AG04450 (cell line): ENCODE data around the gene ENTR1. TPM values are rescaled to one million over a fixed set of nuclear protein-coding genes. Genes with fewer than 3 reads are reported as not detected.

Experiments used
- CTCF ChIA-PET: fragments of 300-600, 350-600 bp; formaldehyde crosslinking; extraction: SDS; loops from one replicate; lab custom pipeline; 2022; ENCODE audit warnings: antibody characterized with exemption, inconsistent platforms; lab: Charles Lee
- POLR2A ChIA-PET: fragments of 350-600 bp; formaldehyde crosslinking; extraction: SDS; loops from one replicate; lab custom pipeline; 2021; ENCODE audit warnings: antibody characterized with exemption, inconsistent platforms; lab: Yijun Ruan, JAX
- DNase-seq: peaks from one replicate; pipeline ENCODE4 v3.0.0-alpha.2; 2011; ENCODE audit warnings: low read depth, low spot score
- H3K27ac ChIP-seq: one replicate; pipeline ENCODE4 v1.5.1; 2012; ENCODE audit warnings: low read depth, low read length, control low read depth
- H3K27me3 ChIP-seq: one replicate; pipeline ENCODE4 v1.6.0; 2012; ENCODE audit warnings: low read length; ENCODE audit not compliant: control insufficient read depth, insufficient read depth
- H3K4me3 ChIP-seq: 2 replicates; pipeline ENCODE4 v1.5.1; 2011; ENCODE audit warnings: mild to moderate bottlenecking, low read depth, low read length, control low read depth
- H3K9me3 ChIP-seq: 2 replicates; pipeline ENCODE4 v1.5.1; 2012; ENCODE audit warnings: low read length; ENCODE audit not compliant: control insufficient read depth, insufficient read depth
- polyA plus RNA-seq: library from polyadenylated mRNA; depleted of rRNA; stranded (reverse); fragments of >200 nt; gene quantifications from 2 replicates; pipeline ENCODE4 v1.2.3, GENCODE V29; 2011
- TF ChIP-seq, protein P1 (sequence below): IDR thresholded peaks from 2 replicates; pipeline ENCODE4 v1.5.1; 2011; ENCODE audit warnings: low read depth, low read length, control low read depth, inconsistent platforms

Gene ENTR1
- polyA plus RNA-seq, 1 experiment, result 31.5 TPM

DNA sequence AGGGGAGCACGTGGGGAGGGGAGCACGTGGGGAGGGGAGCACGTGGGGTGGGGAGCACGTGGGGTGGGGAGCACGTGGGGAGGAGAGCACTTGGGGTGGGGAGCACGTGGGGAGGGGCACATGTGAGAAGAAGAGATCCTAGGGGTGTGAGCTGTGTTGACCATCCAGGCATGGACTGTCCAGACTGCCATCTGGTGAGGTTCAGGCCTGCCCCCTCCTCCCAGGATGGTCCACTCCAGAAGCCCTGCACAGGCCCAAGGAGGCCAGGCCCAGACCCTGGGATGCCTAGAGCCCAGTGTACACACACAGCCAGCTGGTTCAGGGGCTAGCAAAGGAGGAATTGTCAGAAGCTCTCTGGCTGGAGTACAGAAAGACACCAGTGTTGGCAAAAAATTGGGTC is 12.8 kb downstream of the ENTR1 start:
- TF ChIP-seq, protein P1, sequence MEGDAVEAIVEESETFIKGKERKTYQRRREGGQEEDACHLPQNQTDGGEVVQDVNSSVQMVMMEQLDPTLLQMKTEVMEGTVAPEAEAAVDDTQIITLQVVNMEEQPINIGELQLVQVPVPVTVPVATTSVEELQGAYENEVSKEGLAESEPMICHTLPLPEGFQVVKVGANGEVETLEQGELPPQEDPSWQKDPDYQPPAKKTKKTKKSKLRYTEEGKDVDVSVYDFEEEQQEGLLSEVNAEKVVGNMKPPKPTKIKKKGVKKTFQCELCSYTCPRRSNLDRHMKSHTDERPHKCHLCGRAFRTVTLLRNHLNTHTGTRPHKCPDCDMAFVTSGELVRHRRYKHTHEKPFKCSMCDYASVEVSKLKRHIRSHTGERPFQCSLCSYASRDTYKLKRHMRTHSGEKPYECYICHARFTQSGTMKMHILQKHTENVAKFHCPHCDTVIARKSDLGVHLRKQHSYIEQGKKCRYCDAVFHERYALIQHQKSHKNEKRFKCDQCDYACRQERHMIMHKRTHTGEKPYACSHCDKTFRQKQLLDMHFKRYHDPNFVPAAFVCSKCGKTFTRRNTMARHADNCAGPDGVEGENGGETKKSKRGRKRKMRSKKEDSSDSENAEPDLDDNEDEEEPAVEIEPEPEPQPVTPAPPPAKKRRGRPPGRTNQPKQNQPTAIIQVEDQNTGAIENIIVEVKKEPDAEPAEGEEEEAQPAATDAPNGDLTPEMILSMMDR, result no peak
- CTCF ChIA-PET, result interaction anchor here (0.9 to 1.8 kb wide), 2 partner anchors 11 to 85 kb away, joined by 3 to 9 read pairs; no protein-coding TSS in a partner anchor
- Histone ChIP-seq H3K27ac (no peak overlapping the region), H3K4me3 (no peak overlapping the region), H3K27me3 (no peaks in the 10 kb centered on the region), H3K9me3 (no peaks in the 10 kb centered on the region; the same call in 1 of the 2 replicates)
- no peak for DNase-seq
- POLR2A ChIA-PET, result no interaction called here

DNA sequence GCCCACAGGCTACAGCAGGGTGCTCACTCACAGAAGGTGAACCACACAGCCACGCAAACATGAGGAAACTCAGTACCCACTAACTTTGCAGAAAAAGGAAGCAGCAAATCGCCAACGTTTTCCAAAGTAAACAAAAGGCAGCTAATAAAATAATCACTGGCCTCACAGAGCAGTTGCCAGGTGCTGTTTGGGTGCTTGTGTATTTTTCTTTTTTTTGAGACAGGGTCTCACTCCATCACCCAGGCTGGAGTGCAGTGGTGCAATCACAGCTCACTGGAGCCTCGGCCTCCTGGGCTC is 14.2 kb downstream of the ENTR1 start:
- ChIA-PET CTCF (interaction anchor here (1.2 kb wide), 1 partner anchor 83 kb away, joined by 3 read pairs; no protein-coding TSS in a partner anchor), POLR2A (no interaction called here)
- Histone ChIP-seq H3K4me3 (no peak overlapping the region), H3K27me3 (no peaks in the 10 kb centered on the region), H3K27ac (no peak overlapping the region), H3K9me3 (no peaks in the 10 kb centered on the region; the same call in 1 of the 2 replicates)
- TF ChIP-seq, protein P1, result no peak
- no peak for DNase-seq

DNA sequence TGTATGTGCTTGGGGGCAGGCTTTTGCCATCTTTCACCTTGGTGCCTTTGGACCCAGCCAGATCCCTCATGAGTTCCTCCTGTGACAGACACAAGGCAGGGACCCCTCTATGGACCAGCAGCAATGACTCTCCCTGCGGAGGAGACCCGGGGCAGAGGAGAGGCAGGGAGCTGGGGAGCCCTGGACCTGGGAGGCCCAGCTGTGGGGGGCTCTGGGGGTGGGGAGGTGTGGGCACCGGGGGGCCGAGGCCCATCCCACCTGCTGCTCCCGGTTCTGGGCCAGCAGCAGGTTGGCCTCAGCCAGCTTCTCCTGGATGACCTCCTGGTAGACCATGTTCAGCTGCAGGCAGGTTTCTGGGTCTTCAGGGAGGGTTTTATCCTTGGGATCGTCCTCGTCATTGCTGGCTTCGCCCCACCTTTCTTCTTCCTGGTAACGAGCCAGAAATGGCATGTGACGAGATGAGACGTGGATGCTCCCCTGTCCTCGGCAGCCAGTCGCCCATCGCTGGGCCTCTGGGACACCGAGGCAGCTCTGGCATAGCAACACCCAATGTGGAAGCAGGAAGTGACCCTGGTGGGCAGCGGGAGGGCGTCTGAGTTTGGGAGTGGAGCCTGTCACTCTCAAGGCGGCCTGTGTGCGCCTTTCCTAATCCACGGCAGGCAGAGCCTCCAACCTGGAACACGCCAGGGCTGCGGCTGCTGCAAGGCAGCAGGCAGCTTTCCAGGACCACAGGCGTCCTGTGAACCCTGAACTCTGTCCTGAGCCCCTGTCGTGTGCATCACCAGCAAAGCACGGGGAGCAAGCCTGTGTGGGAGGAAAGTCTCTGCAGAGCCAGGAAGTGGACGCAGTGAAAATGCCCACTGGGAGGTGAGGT is 14.8 kb downstream of the ENTR1 start:
- no peak overlapping the region for H3K4me3 ChIP-seq
- H3K9me3 ChIP-seq, result no peaks in the 10 kb centered on the region; the same call in 1 of the 2 replicates
- no peak for DNase-seq
- TF ChIP-seq, protein P1, result no peak
- H3K27me3 ChIP-seq, result no peaks in the 10 kb centered on the region
- no peak overlapping the region for H3K27ac ChIP-seq
- CTCF ChIA-PET, result interaction anchor here (1.2 kb wide), 1 partner anchor 83 kb away, joined by 3 read pairs; no protein-coding TSS in a partner anchor
- POLR2A ChIA-PET, result no interaction called here

DNA sequence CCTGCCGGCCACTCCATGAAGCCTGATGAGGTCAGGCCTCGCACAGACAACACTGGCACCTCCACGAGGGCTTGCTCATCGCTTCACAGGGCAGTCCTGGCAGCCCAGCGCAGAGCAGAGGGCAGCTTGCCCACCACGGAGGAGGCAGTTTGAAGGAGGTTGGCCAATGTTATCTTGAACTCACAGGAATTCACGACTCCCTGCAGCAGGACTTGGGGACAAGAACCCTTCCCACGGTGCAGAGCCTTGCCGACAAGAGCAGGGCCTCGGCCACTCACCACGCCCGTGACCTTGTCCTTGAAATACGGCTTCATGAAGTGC is 15.4 kb downstream of the ENTR1 start:
- CTCF ChIA-PET, result no interaction called here
- no peaks in the 10 kb centered on the region; the same call in 1 of the 2 replicates for H3K9me3 ChIP-seq
- DNase-seq, result no peak
- H3K27me3 ChIP-seq, result no peaks in the 10 kb centered on the region
- no peak overlapping the region for H3K4me3 ChIP-seq
- H3K27ac ChIP-seq, result no peak overlapping the region
- POLR2A ChIA-PET, result no interaction called here
- TF ChIP-seq, protein P1, result no peak

DNA sequence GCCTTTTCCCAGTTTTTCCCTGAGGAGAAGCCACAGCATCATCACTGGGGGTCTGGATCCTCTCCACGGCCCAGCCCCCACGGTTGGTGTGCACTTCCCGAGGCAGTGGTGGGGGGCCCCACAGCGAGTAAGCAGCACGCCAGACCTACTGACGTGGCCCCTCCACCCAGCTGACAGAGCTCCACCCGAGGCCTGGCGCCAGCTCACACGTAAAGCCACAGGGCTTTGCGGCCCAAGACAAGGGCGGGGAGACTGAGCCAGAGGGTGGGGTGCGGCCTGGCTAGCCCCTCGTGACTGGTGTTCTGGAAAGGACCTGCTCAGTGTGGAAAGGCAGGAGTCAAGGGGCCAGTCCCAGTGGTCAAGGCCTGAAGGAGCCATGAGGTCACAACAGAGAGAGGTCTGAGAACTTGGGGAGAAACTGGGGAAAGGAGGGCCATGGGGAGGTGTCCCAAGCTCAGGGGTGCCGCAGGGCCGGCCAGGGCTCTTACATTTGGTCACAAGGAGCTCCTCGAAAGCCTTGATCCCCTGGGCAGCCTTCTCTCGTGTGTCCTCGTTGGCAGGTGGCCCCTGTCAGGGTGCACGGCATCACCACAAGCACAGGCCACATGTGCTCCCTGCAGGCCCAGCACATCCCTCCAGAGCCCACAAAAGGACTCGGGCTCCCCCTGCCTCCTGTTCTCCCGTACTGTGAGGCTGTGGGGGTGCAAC is 15.9 kb downstream of the ENTR1 start:
- no peaks in the 10 kb centered on the region; the same call in 1 of the 2 replicates for H3K9me3 ChIP-seq
- TF ChIP-seq, protein P1, result no peak
- H3K27me3 ChIP-seq, result no peaks in the 10 kb centered on the region
- no peak overlapping the region for H3K27ac ChIP-seq
- H3K4me3 ChIP-seq, result no peak overlapping the region
- no peak for DNase-seq
- CTCF ChIA-PET, result no interaction called here
- POLR2A ChIA-PET, result no interaction called here
